ENCODE results near the gene P2RY12.

- no peak for TF ChIP-seq POLR2A (IDR thresholded peaks at IDR 0.05; ENCODE audit: low read depth, low read length)
- TF ChIP-seq SPI1 (IDR thresholded peaks at IDR 0.05; ENCODE audit: low read depth, low read length), result no peak
- TF ChIP-seq POLR2AphosphoS5 (IDR thresholded peaks at IDR 0.05; ENCODE audit: low read depth, low read length), result no peak
- TF ChIP-seq TAF1 (IDR thresholded peaks at IDR 0.05; ENCODE audit: low read depth, low read length), result no peak
These were observed 47.4 kb upstream of the P2RY12 start for GRCh38 chr3:151431940-151432339.
